ENCODE measurements around the gene APBA1. TPM values are rescaled to one million over a fixed set of nuclear protein-coding genes. Genes with fewer than 3 reads are reported as not detected.
A peak's percentile ranks its signal among the peaks of the same experiment; 100 is the strongest.

APBA1 gene
- total RNA-seq, 1 experiment from 2014 or later: 1.8 TPM

DNA sequence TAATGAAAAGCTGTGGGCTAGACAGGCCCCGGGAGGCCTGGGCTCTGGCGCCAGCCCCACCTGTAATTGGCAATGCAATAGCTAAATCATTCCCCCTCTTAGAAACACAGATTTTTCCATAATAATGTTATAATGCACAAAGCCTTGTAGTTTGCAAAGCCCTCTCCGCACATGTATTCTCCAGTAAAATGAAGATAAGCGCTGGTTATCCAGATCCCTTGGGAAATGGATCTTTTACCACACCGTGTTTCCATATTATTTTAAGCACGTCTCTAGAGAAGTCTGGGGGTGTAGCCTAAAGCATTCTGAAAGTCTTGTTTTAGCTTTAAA is 1.1 kb upstream of the APBA1 start:
- Histone ChIP-seq H3K9me3 (ENCODE audit: control insufficient read depth, low read depth, low read length) (no peaks in the 10 kb centered on the region), H2BK12ac (ENCODE audit: insufficient read length, low read depth, low read length) (no peak overlapping the region), H2AK5ac (ENCODE audit: insufficient read length, low read length) (no peak overlapping the region), H2BK5ac (ENCODE audit: insufficient read length, low read length) (no peak overlapping the region), H2BK15ac (ENCODE audit: low read depth, low read length) (no peak overlapping the region), H3K79me1 (ENCODE audit: insufficient read depth, low read depth, low read length, poor library complexity, severe bottlenecking) (no peaks in the 10 kb centered on the region), H2AFZ (ENCODE audit: low read length) (no peak overlapping the region), H3K18ac (ENCODE audit: insufficient read length, low read depth, low read length) (no peak overlapping the region), H3K23me2 (ENCODE audit: insufficient read length, low read depth, low read length, poor library complexity, severe bottlenecking) (peaks cover 7% of the 10 kb centered on the region), H3K4ac (ENCODE audit: low read depth, low read length) (no peak overlapping the region), H3K79me2 (ENCODE audit: insufficient read depth, low read length) (no peaks in the 10 kb centered on the region), H3K27ac (ENCODE audit: insufficient read length, low read depth, low read length) (no peak overlapping the region), H4K8ac (replicated peaks; ENCODE audit: insufficient read length, low read depth, low read length) (no peak overlapping the region), H3K4me2 (ENCODE audit: insufficient read depth, insufficient read length, low read length) (peak overlapping the region; percentile 77), H3K9ac (ENCODE audit: extremely low read depth, insufficient read length, low read length) (no peak overlapping the region), H3K4me1 (ENCODE audit: insufficient read depth, low read length) (no peaks in the 10 kb centered on the region), H3T11ph (ENCODE audit: low read length) (no peak overlapping the region), H2BK120ac (ENCODE audit: low read depth, low read length, poor library complexity, severe bottlenecking) (no peak overlapping the region), H4K20me1 (ENCODE audit: control insufficient read depth, insufficient read depth, insufficient read length) (no peaks in the 10 kb centered on the region), H3K56ac (ENCODE audit: insufficient read length, low read depth, low read length) (no peak overlapping the region), H3K14ac (ENCODE audit: insufficient read depth, low read length) (no peak overlapping the region), H4K91ac (ENCODE audit: insufficient read length, low read depth, low read length) (no peak overlapping the region), H3K27me3 (ENCODE audit: insufficient read depth, low read length) (peaks cover 12% of the 10 kb centered on the region; the same call in 1 of the 2 replicates), H2BK20ac (ENCODE audit: low read depth, low read length, poor library complexity, severe bottlenecking) (no peak overlapping the region), H3K23ac (ENCODE audit: insufficient read length, low read depth, low read length) (no peak overlapping the region), H4K5ac (ENCODE audit: insufficient read length, low read depth, low read length) (no peak overlapping the region)
- TF ChIP-seq, protein P1, sequence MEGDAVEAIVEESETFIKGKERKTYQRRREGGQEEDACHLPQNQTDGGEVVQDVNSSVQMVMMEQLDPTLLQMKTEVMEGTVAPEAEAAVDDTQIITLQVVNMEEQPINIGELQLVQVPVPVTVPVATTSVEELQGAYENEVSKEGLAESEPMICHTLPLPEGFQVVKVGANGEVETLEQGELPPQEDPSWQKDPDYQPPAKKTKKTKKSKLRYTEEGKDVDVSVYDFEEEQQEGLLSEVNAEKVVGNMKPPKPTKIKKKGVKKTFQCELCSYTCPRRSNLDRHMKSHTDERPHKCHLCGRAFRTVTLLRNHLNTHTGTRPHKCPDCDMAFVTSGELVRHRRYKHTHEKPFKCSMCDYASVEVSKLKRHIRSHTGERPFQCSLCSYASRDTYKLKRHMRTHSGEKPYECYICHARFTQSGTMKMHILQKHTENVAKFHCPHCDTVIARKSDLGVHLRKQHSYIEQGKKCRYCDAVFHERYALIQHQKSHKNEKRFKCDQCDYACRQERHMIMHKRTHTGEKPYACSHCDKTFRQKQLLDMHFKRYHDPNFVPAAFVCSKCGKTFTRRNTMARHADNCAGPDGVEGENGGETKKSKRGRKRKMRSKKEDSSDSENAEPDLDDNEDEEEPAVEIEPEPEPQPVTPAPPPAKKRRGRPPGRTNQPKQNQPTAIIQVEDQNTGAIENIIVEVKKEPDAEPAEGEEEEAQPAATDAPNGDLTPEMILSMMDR (conservative IDR thresholded peaks at IDR 0.05): no peak
- DNase-seq: no peak
- Mint-ChIP-seq H3K27ac (no peak overlapping the region), H3K27me3 (ENCODE audit: low read depth) (peaks cover 1% of the 10 kb centered on the region), H3K9me3 (no peaks in the 10 kb centered on the region), H3K4me1 (peaks cover 17% of the 10 kb centered on the region in 2 experiments), H3K36me3 (ENCODE audit: insufficient read depth in 1 of 3, low read depth in 3 of 3) (no peaks in the 10 kb centered on the region; a peak in 1 of 7 replicates), H3K4me3 (peak overlapping the region; percentile 63 to 77)
- whole genome bisulfite sequencing (ENCODE audit: extremely low coverage, insufficient read length, low lambda C conversion rate): no CpG with 5 or more reads among the region's 6 CpGs

All from H9 (cell line).